GM12891 (cell line): ENCODE measurements around the gene TAP2.

Source experiments
- POLR2A ChIP-seq: IDR thresholded peaks from 2 replicates; pipeline ENCODE4 v1.6.1; 2011; ENCODE audit warnings: low read depth, low read length, control low read depth
- POLR2AphosphoS5 ChIP-seq: IDR thresholded peaks from 2 replicates; pipeline ENCODE4 v1.6.1; 2011; ENCODE audit warnings: low read depth, low read length, control low read depth
- POU2F2 ChIP-seq: IDR thresholded peaks from 2 replicates; pipeline ENCODE4 v1.6.1; 2011; ENCODE audit warnings: low read depth, mild to moderate bottlenecking, control low read depth, low read length, moderate library complexity
- TAF1 ChIP-seq: IDR thresholded peaks from 2 replicates; pipeline ENCODE4 v1.6.1; 2011; ENCODE audit warnings: low read depth, low read length, control low read depth

DNA sequence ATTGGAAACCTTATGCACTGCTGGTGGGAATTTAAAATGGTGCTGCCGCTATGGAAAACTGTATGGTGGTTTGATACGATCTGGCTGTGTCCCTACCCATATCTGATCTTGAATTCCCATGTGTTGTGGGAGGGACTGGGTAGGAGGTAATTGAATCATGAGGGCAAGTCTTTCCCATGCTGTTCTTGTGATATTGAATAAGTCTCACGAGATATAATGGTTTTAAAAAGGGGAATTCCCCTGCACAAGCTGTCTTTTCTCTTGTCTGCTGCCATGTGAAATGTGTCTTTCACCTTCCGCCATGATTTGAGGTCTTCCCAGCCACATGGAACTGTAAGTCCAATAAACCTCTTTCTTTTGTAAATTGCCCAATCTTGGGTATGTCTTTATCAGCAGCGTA, 4.9 kb downstream of the TAP2 start:
- TF ChIP-seq POLR2A (no peak), POLR2AphosphoS5 (no peak), POU2F2 (no peak), TAF1 (no peak)
